GM12878 (cell line): ENCODE results near the gene GDA. TPM values are rescaled to one million over a fixed set of nuclear protein-coding genes. Genes with fewer than 3 reads are reported as not detected.

Experiments
- ATAC-seq: fragments of 200-7000 bp; cut with Tn5 transposase; 3 replicates; pipeline ENCODE4 v1.9.1; 2020; ENCODE audit warnings: mild to moderate bottlenecking, moderate library complexity
- BruUV-seq: library from RNA; stranded (reverse); fragments of 400-500 nt; replicated peaks from 2 replicates; lab custom pipeline; 2021; lab: Mats Ljungman, UMichigan
- CTCF ChIA-PET: fragments of 300-600 bp; sonication (Branson Sonifier 250); formaldehyde crosslinking; extraction: SDS; loops from one replicate; lab custom pipeline; 2021; ENCODE audit warnings: inconsistent platforms; lab: Yijun Ruan, JAX
- POLR2A ChIA-PET: fragments of 350-600 bp; formaldehyde crosslinking; extraction: SDS; loops from one replicate; lab custom pipeline; 2021; ENCODE audit warnings: inconsistent platforms; lab: Charles Lee
- RAD21 ChIA-PET: fragments of 300-600 bp; sonication (Branson Sonifier 250); formaldehyde crosslinking; loops from one replicate; lab custom pipeline; 2023; ENCODE audit warnings: antibody characterized with exemption; ENCODE audit not compliant: unreplicated experiment; lab: Charles Lee
- SMC1A ChIA-PET: fragments of 300-600 bp; sonication (Branson Sonifier 250); formaldehyde crosslinking; loops from one replicate; lab custom pipeline; 2023; ENCODE audit not compliant: unreplicated experiment, uncharacterized antibody; lab: Charles Lee
- DNase-seq: peaks from one replicate; pipeline ENCODE4 v3.0.0-alpha.2; 2011; ENCODE audit warnings: low read depth, low spot score
- FAIRE-seq: peaks from 3 replicates; lab custom pipeline; 2011; peaks lifted over from hg19 to GRCh38; lab: Jason Lieb, UNC
- H2AFZ ChIP-seq: 2 replicates; pipeline ENCODE4 v1.6.0; 2011; ENCODE audit warnings: low read depth, low read length, control low read depth; ENCODE audit not compliant: control insufficient read depth
- H3K27ac ChIP-seq: 2 replicates; pipeline ENCODE4 v1.5.1; 2011; ENCODE audit warnings: control low read depth; ENCODE audit not compliant: control insufficient read depth, insufficient read depth
- H3K27me3 ChIP-seq, 2 experiments: replicated peaks in 1 of 2; 2 replicates each; pipeline versions ENCODE4 v1.6.0 to v1.6.1; 2011; ENCODE audit warnings: low read length in 1 of 2; ENCODE audit not compliant: control insufficient read depth in 2 of 2, insufficient read depth in 2 of 2
- H3K36me3 ChIP-seq, 2 experiments: 2 replicates each; pipeline ENCODE4 v1.5.1; 2011; ENCODE audit warnings: low read length in 1 of 2; ENCODE audit not compliant: control insufficient read depth in 2 of 2, insufficient read depth in 2 of 2
- H3K4me1 ChIP-seq: 2 replicates; pipeline ENCODE4 v1.6.1; 2011; ENCODE audit warnings: mild to moderate bottlenecking, low read length, moderate library complexity, mixed read lengths; ENCODE audit not compliant: control insufficient read depth, insufficient read depth
- H3K4me2 ChIP-seq: 2 replicates; pipeline ENCODE4 v1.6.0; 2011; ENCODE audit warnings: control low read depth; ENCODE audit not compliant: control insufficient read depth, insufficient read depth
- H3K4me3 ChIP-seq: fragments of 200-600 bp; sonication (generic); 2 replicates; pipeline ENCODE4 v1.5.1; 2016
- H3K79me2 ChIP-seq: 2 replicates; pipeline ENCODE4 v1.6.0; 2011; ENCODE audit warnings: low read length; ENCODE audit not compliant: control insufficient read depth, insufficient read depth
- H3K9ac ChIP-seq: 2 replicates; pipeline ENCODE4 v1.8.0; 2011; ENCODE audit warnings: low read length, control low read depth, mixed read lengths; ENCODE audit not compliant: control insufficient read depth, insufficient read depth
- H3K9me3 ChIP-seq: replicated peaks from 3 replicates; pipeline ENCODE4 v1.5.1; 2011; ENCODE audit warnings: mild to moderate bottlenecking, low read length; ENCODE audit not compliant: control insufficient read depth, insufficient read depth
- H4K20me1 ChIP-seq: 2 replicates; pipeline ENCODE4 v1.6.0; 2011; ENCODE audit not compliant: control insufficient read depth, insufficient read depth
- BACH1 ChIP-seq: fragments of 450-650 bp; IDR thresholded peaks from 2 replicates; pipeline ENCODE4 v1.6.1; 2017; ENCODE audit warnings: mild to moderate bottlenecking, borderline replicate concordance
- CREB1 ChIP-seq: IDR thresholded peaks from 2 replicates; pipeline ENCODE4 v1.6.1; 2012; ENCODE audit warnings: low read depth, mild to moderate bottlenecking, inconsistent platforms
- IRF5 ChIP-seq: fragments of 450-650 bp; IDR thresholded peaks from 2 replicates; pipeline ENCODE4 v1.6.1; 2017; ENCODE audit warnings: borderline replicate concordance
- NBN ChIP-seq: fragments of 450-650 bp; IDR thresholded peaks from 2 replicates; pipeline ENCODE4 v1.6.1; 2016
- PBX3 ChIP-seq: IDR thresholded peaks from 2 replicates; pipeline ENCODE4 v1.6.1; 2011; ENCODE audit warnings: mild to moderate bottlenecking, low read depth, low read length, moderate library complexity; ENCODE audit not compliant: insufficient replicate concordance
- STAT3 ChIP-seq: IDR thresholded peaks from 2 replicates; pipeline ENCODE4 v1.6.1; 2011; ENCODE audit warnings: low read depth, low read length, improper control_type of control experiment
- WGBS: methylation state at CpG from one replicate; pipeline ENCODE4 v1.1.6; 2016; ENCODE audit warnings: low lambda C conversion rate; ENCODE audit not compliant: insufficient replicate concordance, insufficient coverage; ENCODE audit errors: missing lambda C conversion rate; 5-methylcytosine and 5-hydroxymethylcytosine counted together
- in situ Hi-C: fragments of 300-500 bp; cut with MboI; formaldehyde crosslinking; loops from 9 replicates; pipeline ENCODE4 v1.14.3; 2018; ENCODE audit warnings: mixed read lengths
- intact Hi-C: fragments of 100-400 bp; cut with micrococcal nuclease; formaldehyde crosslinking; loops from one replicate; pipeline ENCODE4 v1.14.2; 2022; ENCODE audit not compliant: unreplicated experiment
- polyA plus RNA-seq, 11 experiments: library from polyadenylated mRNA; depleted of rRNA in 4 of 11; unstranded in 6 of 11; stranded (reverse) in 5 of 11; fragments of >200 nt; fragmentation: Nextera tagmentation in 4 of 11; fragmentation: Illumina TruSeq in 1 of 11; extraction: Ambion mirVana in 4 of 11; extraction: Trizol in 1 of 11; gene quantifications; 1 replicate in 1 of 11; 2 replicates in 10 of 11; pipeline versions ENCODE4 v1.2.1 to v1.2.3, GENCODE V29; 2011 to 2016; ENCODE audit warnings: inconsistent platforms in 2 of 11, missing spikeins in 2 of 11, low read depth in 1 of 11
- total RNA-seq, 4 experiments: library from RNA; depleted of rRNA in 3 of 4; stranded (reverse); fragments of >200 nt in 3 of 4; fragmentation: Illumina TruSeq in 1 of 4; extraction: Trizol in 1 of 4; gene quantifications; 2 replicates each; pipeline versions ENCODE4 v1.2.1 to v1.2.3, GENCODE V29; 2013 to 2021

Gene GDA
- total and polyA plus RNA-seq, 10 of the 15 experiments (the other 5 are each of a cell fraction or from before 2014, with no cell fraction given): 0.19 to 17.9 (median 0.48) TPM; not detected in 2

GRCh38 chr9:72128526-72128925, 20.7 kb upstream of the GDA start:
- 2% methylated on average over 2 of the region's 2 CpGs for WGBS
- Histone ChIP-seq H3K9ac (no peak overlapping the region), H3K4me1 (no peaks in the 10 kb centered on the region), H3K36me3 (no peaks in the 10 kb centered on the region), H4K20me1 (no peaks in the 10 kb centered on the region), H3K9me3 (no peaks in the 10 kb centered on the region), H3K79me2 (no peaks in the 10 kb centered on the region), H2AFZ (no peak overlapping the region), H3K27me3 (no peaks in the 10 kb centered on the region), H3K27ac (no peak overlapping the region), H3K4me2 (no peak overlapping the region), H3K4me3 (no peak overlapping the region)
- DNase-seq: no peak
- TF ChIP-seq BACH1: no peak
- no peak for TF ChIP-seq NBN
- no peak for TF ChIP-seq PBX3
- TF ChIP-seq STAT3: no peak
- no peak for TF ChIP-seq CREB1
- TF ChIP-seq IRF5: no peak
- intact Hi-C loops (no loop called here), in situ Hi-C loops (no loop called here)
- no peak for FAIRE-seq
- no TSS peak for BruUV-seq
- ChIA-PET SMC1A (interaction anchor here (1.1 kb wide), 2 partner anchors 10 to 11 kb away, joined by 3 read pairs; no protein-coding TSS in a partner anchor), RAD21 (no interaction called here), CTCF (interaction anchor here (0.6 to 1.5 kb wide), 3 partner anchors 9 to 153 kb away, joined by 3 to 5 read pairs (median 4); no protein-coding TSS in a partner anchor), POLR2A (no interaction called here)
- no peak for ATAC-seq
